ENCODE measurements around the gene KNDC1. TPM values are rescaled to one million over a fixed set of nuclear protein-coding genes. Genes with fewer than 3 reads are reported as not detected.

Gene KNDC1
- total RNA-seq, 1 donor from 2014 or later, result not detected

- Mint-ChIP-seq H3K27ac (ENCODE audit: unreplicated experiment) (no peak overlapping the region), H3K4me3 (ENCODE audit: unreplicated experiment) (no peak overlapping the region)
Observed at GRCh38 chr10:133254421-133255120, 94.6 kb downstream of the KNDC1 start.

GRCh38 chr10:133255323-133255722 is 95.3 kb downstream of the KNDC1 start:
- no peak for DNase-seq (ENCODE audit: extremely low spot score, unreplicated experiment)
- Mint-ChIP-seq H3K4me1 (ENCODE audit: unreplicated experiment) (peaks cover 18% of the 10 kb centered on the region), H3K36me3 (ENCODE audit: unreplicated experiment) (no peaks in the 10 kb centered on the region), H3K9me3 (ENCODE audit: unreplicated experiment) (no peaks in the 10 kb centered on the region), H3K4me3 (ENCODE audit: unreplicated experiment) (no peak overlapping the region), H3K27me3 (ENCODE audit: unreplicated experiment) (peaks cover 7% of the 10 kb centered on the region), H3K27ac (ENCODE audit: unreplicated experiment) (no peak overlapping the region)
- no peak for TF ChIP-seq CTCF (IDR thresholded peaks at IDR 0.05)

More at GRCh38 chr10:133254421-133255120, 94.6 kb downstream of the KNDC1 start:
- no peaks in the 10 kb centered on the region for H3K36me3 Mint-ChIP-seq (ENCODE audit: unreplicated experiment)
- TF ChIP-seq CTCF (IDR thresholded peaks at IDR 0.05), result no peak
- peaks cover 11% of the 10 kb centered on the region for H3K4me1 Mint-ChIP-seq (ENCODE audit: unreplicated experiment)
- H3K9me3 Mint-ChIP-seq (ENCODE audit: unreplicated experiment), result no peaks in the 10 kb centered on the region
- H3K27me3 Mint-ChIP-seq (ENCODE audit: unreplicated experiment), result peaks cover 11% of the 10 kb centered on the region
- DNase-seq (ENCODE audit: extremely low spot score, unreplicated experiment), result no peak

GRCh38 chr10:133257489-133258065 is 97.6 kb downstream of the KNDC1 start:
- H3K36me3 Mint-ChIP-seq (ENCODE audit: unreplicated experiment), result no peaks in the 10 kb centered on the region
- no peak for DNase-seq (ENCODE audit: extremely low spot score, unreplicated experiment)
- no peaks in the 10 kb centered on the region for H3K9me3 Mint-ChIP-seq (ENCODE audit: unreplicated experiment)
- peaks cover 2% of the 10 kb centered on the region for H3K27me3 Mint-ChIP-seq (ENCODE audit: unreplicated experiment)
- TF ChIP-seq CTCF (IDR thresholded peaks at IDR 0.05), result peak; percentile 26
- H3K27ac Mint-ChIP-seq (ENCODE audit: unreplicated experiment), result no peak overlapping the region
- no peak overlapping the region for H3K4me3 Mint-ChIP-seq (ENCODE audit: unreplicated experiment)
- H3K4me1 Mint-ChIP-seq (ENCODE audit: unreplicated experiment), result peaks cover 30% of the 10 kb centered on the region

GRCh38 chr10:133258066-133258817 is 98.2 kb downstream of the KNDC1 start:
- Mint-ChIP-seq H3K27ac (ENCODE audit: unreplicated experiment) (no peak overlapping the region), H3K4me3 (ENCODE audit: unreplicated experiment) (no peak overlapping the region), H3K27me3 (ENCODE audit: unreplicated experiment) (peaks cover 1% of the 10 kb centered on the region), H3K36me3 (ENCODE audit: unreplicated experiment) (no peaks in the 10 kb centered on the region), H3K9me3 (ENCODE audit: unreplicated experiment) (no peaks in the 10 kb centered on the region), H3K4me1 (ENCODE audit: unreplicated experiment) (peaks cover 30% of the 10 kb centered on the region)
- DNase-seq (ENCODE audit: extremely low spot score, unreplicated experiment), result no peak
- TF ChIP-seq CTCF (IDR thresholded peaks at IDR 0.05), result no peak

Data from osteocyte (in vitro differentiated cells).